H1 (cell line): ENCODE measurements around the gene BAD. TPM values are rescaled to one million over a fixed set of nuclear protein-coding genes. Genes with fewer than 3 reads are reported as not detected.

ENCODE experiments used
- CTCF ChIA-PET: fragments of 300-600 bp; sonication (Branson Sonifier 250); formaldehyde crosslinking; loops from one replicate; lab custom pipeline; 2021; ENCODE audit not compliant: partially characterized antibody; lab: Charles Lee
- POLR2A ChIA-PET: fragments of 300-600 bp; sonication (Branson Sonifier 250); formaldehyde crosslinking; loops from one replicate; lab custom pipeline; 2021; ENCODE audit warnings: inconsistent platforms; ENCODE audit not compliant: partially characterized antibody; lab: Charles Lee
- DNase-seq, 2 experiments: peaks; one replicate each; pipeline versions ENCODE4 v3.0.0 to v3.0.0-alpha.2; 2010 to 2022; ENCODE audit warnings: low spot score in 2 of 2, low read depth in 1 of 2, mixed read lengths in 1 of 2
- FAIRE-seq: peaks from 2 replicates; lab custom pipeline; 2011; peaks lifted over from hg19 to GRCh38; lab: Jason Lieb, UNC
- H2AFZ ChIP-seq: 2 replicates; pipeline ENCODE4 v1.8.1; 2012; ENCODE audit warnings: low read length, inconsistent platforms
- H2AK5ac ChIP-seq: 2 replicates; pipeline ENCODE4 v1.6.1; 2013; ENCODE audit warnings: low read depth, low read length
- H2BK120ac ChIP-seq: replicated peaks from 2 replicates; pipeline ENCODE3; 2013; ENCODE audit warnings: low read depth, low read length, inconsistent platforms
- H2BK12ac ChIP-seq: 2 replicates; pipeline ENCODE4 v1.6.1; 2013; ENCODE audit warnings: low read depth, low read length
- H2BK15ac ChIP-seq: 2 replicates; pipeline ENCODE4 v1.6.1; 2013; ENCODE audit warnings: low read length
- H2BK20ac ChIP-seq: 2 replicates; pipeline ENCODE4 v1.6.1; 2013; ENCODE audit warnings: low read length
- H2BK5ac ChIP-seq: 2 replicates; pipeline ENCODE4 v1.6.1; 2013; ENCODE audit warnings: low read depth, low read length
- H3K14ac ChIP-seq: 2 replicates; pipeline ENCODE4 v1.6.1; 2013; ENCODE audit warnings: inconsistent platforms; ENCODE audit not compliant: insufficient read length
- H3K18ac ChIP-seq: 2 replicates; pipeline ENCODE4 v1.6.1; 2013; ENCODE audit warnings: low read length; ENCODE audit errors: extremely low read depth
- H3K23ac ChIP-seq: 2 replicates; pipeline ENCODE4 v1.6.1; 2013; ENCODE audit warnings: inconsistent platforms; ENCODE audit not compliant: insufficient read length
- H3K23me2 ChIP-seq: 2 replicates; pipeline ENCODE4 v1.6.1; 2013; ENCODE audit warnings: low read depth, low read length
- H3K27ac ChIP-seq: 2 replicates; pipeline ENCODE4 v1.6.1; 2011; ENCODE audit warnings: low read depth, low read length, inconsistent platforms
- H3K27me3 ChIP-seq, 4 experiments: replicated peaks in 1 of 4; 1 replicate in 1 of 4; 2 replicates in 3 of 4; pipeline versions ENCODE4 v1.6.1 to v1.8.1; 2011 to 2013; ENCODE audit warnings: low read length in 3 of 4, mild to moderate bottlenecking in 3 of 4, inconsistent platforms in 2 of 4, mixed read lengths in 2 of 4, moderate library complexity in 1 of 4; ENCODE audit not compliant: control insufficient read depth in 3 of 4, insufficient read depth in 3 of 4; ENCODE audit errors: extremely low read depth in 1 of 4
- H3K36me3 ChIP-seq, 4 experiments: 2 replicates each; pipeline versions ENCODE4 v1.6.1 to v1.8.1; 2011 to 2013; ENCODE audit warnings: mild to moderate bottlenecking in 4 of 4, low read length in 3 of 4, moderate library complexity in 2 of 4, control low read depth in 1 of 4, inconsistent platforms in 1 of 4; ENCODE audit not compliant: insufficient read depth in 4 of 4, control insufficient read depth in 2 of 4
- H3K4ac ChIP-seq: replicated peaks from 2 replicates; pipeline ENCODE3; 2013; ENCODE audit warnings: low read length, low read depth, mixed read lengths, inconsistent platforms; ENCODE audit not compliant: insufficient read length
- H3K4me1 ChIP-seq, 4 experiments: replicated peaks in 1 of 4; 1 replicate in 1 of 4; 2 replicates in 3 of 4; pipeline versions ENCODE4 v1.6.1 to v1.8.1; 2011 to 2013; ENCODE audit warnings: low read length in 3 of 4, inconsistent platforms in 2 of 4, mixed read lengths in 1 of 4; ENCODE audit not compliant: insufficient read depth in 4 of 4, control insufficient read depth in 3 of 4
- H3K4me2 ChIP-seq, 2 experiments: 2 replicates each; pipeline versions ENCODE4 v1.6.1 to v1.8.1; 2011 to 2013; ENCODE audit warnings: low read depth in 2 of 2, low read length in 2 of 2, control low read depth in 1 of 2, inconsistent platforms in 1 of 2, mild to moderate bottlenecking in 1 of 2; ENCODE audit not compliant: insufficient read depth in 1 of 2
- H3K4me3 ChIP-seq, 4 experiments: fragments of 200-600, 300-600 bp in 1 of 4; sonication (generic), shearing (Covaris generic), sonication (Bioruptor Twin) in 1 of 4; 2 replicates each; pipeline versions ENCODE4 v1.5.1 to v1.8.1; 2011 to 2016; ENCODE audit warnings: low read length in 4 of 4, low read depth in 3 of 4, control low read depth in 2 of 4, inconsistent platforms in 2 of 4, mild to moderate bottlenecking in 2 of 4, mixed read lengths in 1 of 4, moderate library complexity in 1 of 4; ENCODE audit not compliant: insufficient read depth in 2 of 4; ENCODE audit errors: extremely low read depth in 1 of 4
- H3K56ac ChIP-seq: replicated peaks from 2 replicates; pipeline ENCODE3; 2013; ENCODE audit warnings: low read depth, mild to moderate bottlenecking, mixed read lengths, low read length, inconsistent platforms; ENCODE audit not compliant: insufficient read length
- H3K79me1 ChIP-seq: 2 replicates; pipeline ENCODE4 v1.6.1; 2013; ENCODE audit warnings: low read depth, low read length, control low read depth
- H3K79me2 ChIP-seq, 2 experiments: 2 replicates each; pipeline versions ENCODE4 v1.6.1 to v1.8.1; 2012 to 2013; ENCODE audit warnings: low read length in 2 of 2, mild to moderate bottlenecking in 2 of 2, inconsistent platforms in 1 of 2; ENCODE audit not compliant: insufficient read depth in 2 of 2, control insufficient read depth in 1 of 2
- H3K9ac ChIP-seq, 4 experiments: replicated peaks in 1 of 4; 1 replicate in 1 of 4; 2 replicates in 3 of 4; pipeline versions ENCODE4 v1.6.1 to v1.8.1; 2011 to 2013; ENCODE audit warnings: low read depth in 3 of 4, low read length in 3 of 4, control low read depth in 2 of 4, mild to moderate bottlenecking in 2 of 4, moderate library complexity in 2 of 4, inconsistent platforms in 1 of 4; ENCODE audit errors: extremely low read depth in 1 of 4
- H3K9me3 ChIP-seq, 2 experiments: 2 replicates each; pipeline versions ENCODE4 v1.6.1 to v1.8.1; 2012 to 2013; ENCODE audit warnings: mild to moderate bottlenecking in 2 of 2, moderate library complexity in 2 of 2, control low read depth in 1 of 2, inconsistent platforms in 1 of 2, low read depth in 1 of 2, low read length in 1 of 2, mixed read lengths in 1 of 2; ENCODE audit not compliant: insufficient read depth in 2 of 2
- H4K20me1 ChIP-seq, 2 experiments: replicated peaks in 1 of 2; 2 replicates each; pipeline versions ENCODE3 to v1.8.1; 2011 to 2013; ENCODE audit warnings: inconsistent platforms in 2 of 2, low read length in 2 of 2, mild to moderate bottlenecking in 1 of 2; ENCODE audit not compliant: insufficient read depth in 2 of 2, control insufficient read depth in 1 of 2
- H4K5ac ChIP-seq: 2 replicates; pipeline ENCODE4 v1.6.1; 2013; ENCODE audit warnings: low read length, low read depth, mixed read lengths, inconsistent platforms; ENCODE audit not compliant: insufficient read length
- H4K8ac ChIP-seq: 2 replicates; pipeline ENCODE4 v1.8.0; 2013; ENCODE audit warnings: mild to moderate bottlenecking, moderate library complexity, low read length, inconsistent platforms; ENCODE audit not compliant: insufficient read depth; ENCODE audit errors: extremely low read depth
- H4K91ac ChIP-seq: replicated peaks from 2 replicates; pipeline ENCODE3; 2013; ENCODE audit warnings: low read length, mixed read lengths, inconsistent platforms; ENCODE audit not compliant: insufficient read length
- KDM1A ChIP-seq: fragments of 200-600, 300-600 bp; sonication (generic); IDR thresholded peaks from 2 replicates; pipeline ENCODE4 v1.7.1; 2016; ENCODE audit warnings: mild to moderate bottlenecking, low read length, borderline replicate concordance
- SAP30 ChIP-seq: fragments of 300-600 bp; sonication (generic); IDR thresholded peaks from 2 replicates; pipeline ENCODE4 v1.7.1; 2012; ENCODE audit warnings: low read length, moderate library complexity, mild to moderate bottlenecking, inconsistent platforms; ENCODE audit not compliant: insufficient read depth, insufficient replicate concordance
- WGBS, 2 experiments: shearing (Covaris generic) in 1 of 2; methylation state at CpG; one replicate each; pipeline versions ENCODE4 v1.1.6 to v1.1.7; 2013 to 2015; ENCODE audit warnings: low lambda C conversion rate in 2 of 2, mixed read lengths in 2 of 2, inconsistent platforms in 1 of 2, low coverage in 1 of 2, missing lambda C conversion rate in 1 of 2; ENCODE audit not compliant: insufficient replicate concordance in 2 of 2, insufficient coverage in 1 of 2, insufficient read length in 1 of 2; ENCODE audit errors: extremely low coverage in 1 of 2, missing lambda C conversion rate in 1 of 2; 5-methylcytosine and 5-hydroxymethylcytosine counted together
- polyA plus RNA-seq, 7 experiments: library from polyadenylated mRNA; depleted of rRNA in 3 of 7; stranded (reverse) in 5 of 7; unstranded in 2 of 7; fragments of >200 nt in 5 of 7; fragments of 200-250 nt in 2 of 7; gene quantifications; 1 replicate in 5 of 7; 2 replicates in 1 of 7; 4 replicates in 1 of 7; pipeline versions ENCODE4 v1.2.1 to v1.2.3, GENCODE V29; 2011 to 2013; ENCODE audit warnings: missing spikeins in 2 of 7, mixed read lengths in 2 of 7
- total RNA-seq: library from RNA; stranded (reverse); fragmentation: NEBNext Ultra II Directional; extraction: Animal tissue kit (Norgen Biotek cat#: 25700); gene quantifications from 2 replicates; pipeline ENCODE4 v1.2.1, GENCODE V29; 2021

Gene BAD
- total and polyA plus RNA-seq, 2 of the 8 experiments (the other 6 are each of a cell fraction or from before 2014, with no cell fraction given): 23.1 to 33.7 TPM

DNA sequence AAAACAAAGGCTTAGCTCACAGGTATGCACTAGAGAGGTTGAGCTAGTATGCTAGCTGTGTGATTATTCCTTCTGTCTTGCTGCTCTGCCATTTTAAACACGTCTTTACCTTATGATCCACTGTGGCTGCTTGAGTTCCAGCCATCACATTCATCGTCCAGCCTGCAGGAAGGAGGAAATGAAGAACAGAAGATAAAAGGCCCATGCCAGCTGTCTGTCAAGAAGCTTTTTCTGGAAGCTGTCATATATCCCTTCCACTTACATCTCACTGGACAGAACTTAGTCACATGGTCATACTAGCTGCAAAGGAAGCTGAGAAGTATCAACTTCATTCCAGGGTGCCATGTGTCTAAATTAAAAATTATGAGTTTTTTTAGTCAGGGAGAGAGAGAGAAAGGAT is 42.9 kb upstream of the BAD start:
- ChIA-PET CTCF (interaction anchor here (0.5 to 37.6 kb wide), 4 partner anchors 17 to 1557 kb away, joined by 3 to 614 read pairs (median 206); partner anchors contain the start of genes CATSPERZ, CCDC88B, ESRRA and PRDX5), POLR2A (interaction anchor here (0.6 kb wide), 1 partner anchor 29 kb away, joined by 3 read pairs; no protein-coding TSS in a partner anchor)
- WGBS, 2 experiments: 93% methylated on average over 2 of the region's 2 CpGs; no CpG with 5 or more reads in 1 of the 2 experiments
- Histone ChIP-seq H3K18ac (no peak overlapping the region), H2AK5ac (no peak overlapping the region), H3K9me3 (no peaks in the 10 kb centered on the region), H3K23me2 (peaks cover 2% of the 10 kb centered on the region; the same call in 1 of the 2 replicates), H2BK20ac (no peak overlapping the region), H3K4me2 (no peak overlapping the region), H3K4me3 (no peak overlapping the region), H3K9ac (no peak overlapping the region), H3K36me3 (no peaks in the 10 kb centered on the region), H2BK12ac (no peak overlapping the region), H3K79me1 (no peaks in the 10 kb centered on the region), H3K4ac (no peak overlapping the region), H4K20me1 (peaks cover 0 to 5% of the 10 kb centered on the region in 2 experiments), H4K91ac (no peak overlapping the region), H3K79me2 (no peaks in the 10 kb centered on the region), H2BK15ac (no peak overlapping the region), H2BK120ac (no peak overlapping the region), H2AFZ (no peak overlapping the region), H3K14ac (no peak overlapping the region), H4K8ac (no peak overlapping the region), H3K23ac (no peak overlapping the region), H3K56ac (no peak overlapping the region), H3K27ac (no peak overlapping the region), H3K27me3 (no peaks in the 10 kb centered on the region), H3K4me1 (peaks cover 0 to 16% (median 9%) of the 10 kb centered on the region in 4 experiments; a peak in 6 of 7 replicates), H4K5ac (no peak overlapping the region), H2BK5ac (no peak overlapping the region)
- FAIRE-seq: no peak
- DNase-seq: no peak
- no peak for TF ChIP-seq SAP30
- 0 out of 2 replicates have a peak, but pooled peaks have one; percentile 36 for TF ChIP-seq KDM1A
